Pons (tissue), 1 donor: Measurements from ENCODE around the gene RBP2.

Source experiments
- DNase-seq: peaks from one replicate; pipeline ENCODE4 v3.0.0-alpha.2; 2016; ENCODE audit warnings: low spot score

Gene RBP2

DNA sequence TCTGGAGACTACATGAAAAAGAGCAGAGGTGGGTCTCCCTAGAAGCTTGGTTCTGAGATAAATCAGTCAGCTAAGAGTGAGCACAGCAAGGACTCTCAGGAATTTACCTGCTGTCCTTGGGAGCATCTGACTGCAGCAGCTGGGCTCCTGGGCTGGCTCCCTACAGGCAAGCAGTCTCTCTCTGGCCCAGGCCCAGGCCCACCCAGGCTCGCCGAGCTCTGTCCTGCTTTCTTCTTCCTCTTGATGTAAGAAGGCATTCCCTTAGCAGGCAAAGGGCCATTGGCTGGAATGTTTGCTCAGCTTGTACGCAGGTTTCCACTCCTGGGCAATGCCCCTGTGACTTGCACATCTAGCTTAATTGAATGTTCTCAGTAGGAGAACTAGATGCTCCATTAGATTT is 4.3 kb upstream of the RBP2 start:
- DNase-seq, result no peak

DNA sequence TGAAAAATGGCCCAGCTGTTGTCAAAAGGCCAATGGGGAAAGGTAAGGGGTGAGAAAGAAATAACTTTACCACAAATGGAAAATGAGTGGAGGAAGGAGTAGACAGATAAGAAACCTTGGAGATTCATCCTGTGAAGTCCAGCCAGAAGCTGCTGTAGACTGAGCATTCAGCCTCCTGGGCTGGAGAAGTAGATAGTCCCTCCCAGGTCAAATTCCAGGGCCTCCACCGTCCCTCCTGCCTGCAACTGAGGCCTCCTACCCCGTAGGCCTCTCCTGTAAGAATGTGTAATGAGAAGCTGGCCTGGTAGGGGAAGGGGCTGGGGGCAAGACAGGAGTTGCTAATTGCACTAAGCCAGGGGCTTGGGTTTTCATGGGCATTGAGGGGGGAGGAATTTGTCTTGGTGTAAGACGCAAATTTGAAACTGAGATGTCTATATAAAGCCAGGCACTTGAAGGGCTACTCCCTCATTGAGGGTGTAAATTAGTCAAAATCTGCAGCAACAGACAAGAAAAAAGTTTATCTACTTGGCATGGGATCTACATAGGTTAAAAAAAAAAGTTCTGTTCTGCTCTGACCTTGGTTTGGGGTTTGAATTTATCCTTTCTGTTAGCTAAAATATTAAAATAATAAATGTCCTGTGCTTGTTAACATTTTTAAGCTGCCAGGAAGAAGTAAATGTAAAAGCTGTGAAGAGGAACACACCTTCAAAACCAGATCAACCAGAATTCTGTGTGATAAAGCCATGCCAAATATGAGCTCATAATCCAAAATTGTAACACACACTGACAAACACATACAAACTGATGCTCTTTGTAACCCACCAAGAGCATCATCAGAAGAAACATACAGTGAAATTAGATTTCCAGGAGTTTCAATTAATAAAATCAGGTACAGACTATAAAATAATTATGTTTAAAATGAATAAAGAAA is 1.7 kb upstream of the RBP2 start:
- no peak for DNase-seq

DNA sequence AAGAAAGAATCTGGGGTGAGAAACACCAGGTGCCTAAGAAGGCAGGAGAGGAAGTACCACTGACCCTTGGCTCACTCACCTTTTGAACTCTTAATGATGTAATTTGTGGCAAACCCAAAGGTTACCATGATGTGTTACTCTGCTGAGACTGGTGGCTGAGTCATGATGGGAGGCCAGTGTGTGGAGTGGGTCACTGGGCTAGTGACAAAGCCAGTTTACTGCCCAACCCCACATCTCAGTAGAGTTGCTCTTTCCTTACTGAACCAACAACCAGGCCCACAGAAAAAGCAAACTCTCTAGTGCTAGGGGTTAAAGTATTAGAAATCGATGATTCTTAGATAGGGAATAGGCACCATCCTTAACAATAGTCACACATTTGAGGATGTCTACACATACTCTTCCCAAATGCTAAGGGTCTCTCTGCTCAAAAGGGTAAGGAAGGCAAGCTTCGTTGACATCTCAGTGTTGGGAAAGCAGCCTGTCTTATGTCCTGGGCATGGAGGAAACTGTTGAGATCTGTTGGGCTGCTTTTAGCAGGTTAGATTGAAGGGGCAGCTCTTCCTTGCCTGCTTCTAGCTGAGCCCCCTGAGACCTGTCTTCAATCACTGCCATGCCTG is 3.1 kb downstream of the RBP2 start:
- no peak for DNase-seq

DNA sequence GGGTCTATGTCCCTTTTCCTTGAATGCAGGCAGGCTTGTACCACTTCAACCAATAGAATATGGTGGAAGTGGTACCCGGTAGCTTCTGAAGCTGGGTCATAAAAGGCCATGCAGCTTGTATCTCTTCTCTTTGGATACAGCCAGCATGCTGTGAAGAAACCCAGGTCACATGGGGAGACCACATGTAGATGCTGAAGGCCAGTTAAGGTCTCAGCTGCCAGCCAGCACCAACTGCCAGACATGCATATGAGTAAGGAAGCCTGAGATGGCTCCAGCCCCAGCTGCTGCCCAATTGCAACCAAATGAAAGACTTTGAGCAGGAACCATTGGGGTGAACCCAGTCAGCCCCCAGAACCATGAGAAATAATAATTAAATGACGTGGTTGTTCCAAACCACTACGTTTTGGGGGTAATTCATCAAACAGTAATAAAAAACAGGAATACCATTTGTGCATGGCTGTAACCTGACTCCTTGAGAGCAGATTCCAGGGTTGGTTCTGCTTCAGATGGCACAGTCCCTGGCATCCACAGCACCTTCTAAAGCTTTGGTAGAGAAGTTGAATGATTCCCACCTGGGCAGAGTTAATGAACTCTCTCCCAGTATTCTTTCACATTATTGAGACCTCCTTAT is 3.8 kb downstream of the RBP2 start:
- no peak for DNase-seq

DNA sequence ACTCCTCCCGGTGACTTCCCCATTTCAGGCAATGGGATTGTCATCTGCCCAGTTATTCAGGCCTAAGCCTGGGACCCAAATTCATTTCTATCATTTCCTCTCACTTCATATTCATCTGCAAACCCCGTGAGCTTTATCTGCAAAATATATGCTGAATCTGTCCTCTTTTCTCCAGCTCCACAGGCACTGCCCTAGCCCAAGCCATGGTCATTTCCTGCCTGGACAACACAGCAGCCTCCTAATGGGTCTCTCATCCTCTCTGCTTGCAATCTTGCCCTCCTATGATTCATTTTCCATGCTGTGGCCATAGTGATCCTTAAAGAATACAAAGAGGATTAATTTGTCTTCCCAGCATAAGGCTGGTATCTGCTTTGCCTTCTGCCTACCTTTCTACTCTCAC is 6.1 kb downstream of the RBP2 start:
- DNase-seq, result no peak

DNA sequence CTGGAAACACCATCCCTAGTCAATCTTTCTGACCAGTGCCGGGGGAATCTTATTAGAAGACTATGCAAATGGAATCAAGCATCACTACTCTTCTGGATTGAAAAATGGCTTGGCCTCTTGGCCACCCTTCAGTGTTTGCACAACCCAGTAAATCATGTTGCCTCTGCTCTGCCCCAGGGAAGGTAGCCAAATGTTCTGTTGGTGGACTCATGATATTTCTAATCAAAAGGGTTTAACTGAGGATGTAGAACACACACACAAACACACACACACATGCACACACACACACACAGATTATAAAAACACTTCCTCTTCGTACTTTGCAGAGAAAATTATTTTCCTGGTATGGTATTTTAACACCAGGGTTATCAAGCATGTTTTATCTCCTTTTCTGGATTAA is 7.9 kb downstream of the RBP2 start:
- DNase-seq, result no peak

DNA sequence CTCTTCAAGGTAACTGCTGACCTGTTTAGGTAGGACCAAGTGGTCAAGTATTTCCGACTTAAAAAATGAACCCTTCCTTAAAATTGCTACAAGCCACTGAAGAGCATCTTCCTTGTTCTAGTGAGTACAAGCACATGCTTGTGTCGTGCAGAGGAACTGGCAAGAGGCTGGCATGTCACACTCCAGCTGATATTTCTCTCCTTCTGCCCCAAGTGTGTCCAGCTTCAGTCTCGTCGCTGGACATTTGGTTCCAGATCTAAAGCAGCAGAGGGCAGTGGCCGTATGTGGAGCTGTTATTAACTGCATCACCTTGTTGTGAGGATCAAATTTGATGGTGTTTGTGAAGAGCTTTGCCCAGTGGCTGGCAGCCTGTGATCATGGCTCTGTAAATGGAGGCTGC is 10.0 kb downstream of the RBP2 start:
- no peak for DNase-seq

DNA sequence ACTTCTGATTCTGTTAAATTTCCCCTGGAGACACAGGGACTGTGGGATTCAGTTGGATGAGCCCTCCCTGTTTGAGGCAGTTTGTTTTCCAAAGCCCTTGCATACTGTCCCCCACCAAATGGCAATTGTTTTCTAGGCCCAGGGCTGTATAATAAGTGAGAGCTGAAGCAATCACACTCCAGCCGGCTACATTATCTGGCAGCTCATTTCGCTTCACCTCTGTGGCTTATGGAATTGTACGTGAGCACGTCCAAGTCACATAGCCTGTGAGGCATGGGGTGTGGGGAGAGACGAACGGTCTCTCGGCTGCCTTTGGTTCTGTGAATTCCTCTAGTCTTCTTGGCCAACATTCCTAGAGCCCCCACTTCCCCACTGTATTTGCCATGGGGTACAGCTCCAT is 10.7 kb downstream of the RBP2 start:
- DNase-seq, result no peak

DNA sequence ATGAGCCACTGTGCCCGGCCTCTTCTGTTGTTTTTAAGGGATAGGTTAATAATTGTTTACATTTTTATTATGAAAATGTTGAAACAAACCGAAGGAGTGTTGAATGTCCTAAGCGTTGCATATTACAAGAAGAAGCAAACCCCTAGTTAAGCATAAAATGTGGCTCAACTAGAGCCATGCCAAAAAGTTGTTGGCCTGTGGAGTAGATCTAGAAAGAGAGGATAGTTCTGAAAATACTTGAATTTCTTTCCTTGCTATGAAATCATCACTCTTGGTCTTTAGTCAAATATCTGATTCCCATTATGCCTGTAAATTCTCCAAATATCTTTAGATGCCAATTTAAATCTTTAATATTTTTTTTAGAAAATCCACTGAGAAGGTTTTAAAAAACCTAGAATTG is 12.8 kb downstream of the RBP2 start:
- DNase-seq, result no peak

DNA sequence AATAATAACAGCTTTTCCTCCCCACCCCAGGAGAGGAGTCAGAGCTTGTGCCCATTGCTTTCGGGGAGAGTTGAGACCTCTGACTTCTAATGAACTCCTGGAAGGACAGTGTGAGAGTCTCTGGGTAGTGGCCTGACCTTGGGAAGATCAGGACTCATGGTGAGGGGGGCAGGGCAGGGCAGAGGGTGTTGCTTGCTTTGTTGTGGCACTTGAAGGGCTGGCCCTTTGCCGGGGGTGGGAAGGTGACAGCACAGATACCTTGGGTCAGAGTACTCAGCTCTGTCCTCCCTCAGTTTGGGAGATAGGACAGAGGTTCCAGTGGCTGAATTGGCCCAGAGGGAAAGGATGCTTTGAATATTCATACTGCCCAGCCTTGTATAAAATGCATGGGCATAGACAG is 15.8 kb downstream of the RBP2 start:
- no peak for DNase-seq

DNA sequence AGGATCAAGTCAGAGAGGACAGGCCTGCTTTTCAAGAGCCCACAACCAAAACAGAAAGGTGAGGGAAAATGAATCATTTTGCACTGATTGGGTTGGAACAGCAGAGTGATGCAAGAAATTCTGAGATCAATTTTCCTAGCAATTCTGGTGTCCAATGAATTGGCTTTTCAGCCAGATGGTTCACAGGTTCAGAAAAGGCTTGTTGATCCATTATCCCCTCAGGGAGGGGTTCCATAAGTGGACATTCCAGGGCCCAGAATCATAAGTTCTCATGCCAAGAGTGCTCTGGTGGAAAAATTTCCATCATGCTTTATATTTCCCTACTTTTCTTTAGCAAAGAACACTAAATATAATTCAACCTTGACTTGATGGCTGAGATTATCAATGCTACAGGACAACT is 16.2 kb downstream of the RBP2 start:
- DNase-seq, result no peak

DNA sequence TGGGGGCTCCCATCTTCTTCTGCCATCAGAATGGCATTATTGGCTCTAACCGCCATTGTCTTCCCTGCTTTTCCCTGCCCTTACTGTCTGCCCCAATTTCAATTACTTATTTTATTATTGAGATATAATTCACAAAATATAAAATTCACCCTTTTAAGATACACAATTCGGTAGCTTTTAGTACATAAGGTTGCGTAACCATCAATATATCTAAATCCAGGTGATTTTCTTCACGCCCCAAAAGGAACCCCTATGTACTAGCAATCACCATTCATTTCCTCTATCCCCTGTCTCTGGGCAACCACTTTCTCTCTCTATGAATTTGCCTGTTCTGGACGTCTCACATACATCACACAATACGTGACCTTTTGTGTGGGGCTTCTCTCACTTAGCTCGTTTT is 18.0 kb downstream of the RBP2 start:
- no peak for DNase-seq

DNA sequence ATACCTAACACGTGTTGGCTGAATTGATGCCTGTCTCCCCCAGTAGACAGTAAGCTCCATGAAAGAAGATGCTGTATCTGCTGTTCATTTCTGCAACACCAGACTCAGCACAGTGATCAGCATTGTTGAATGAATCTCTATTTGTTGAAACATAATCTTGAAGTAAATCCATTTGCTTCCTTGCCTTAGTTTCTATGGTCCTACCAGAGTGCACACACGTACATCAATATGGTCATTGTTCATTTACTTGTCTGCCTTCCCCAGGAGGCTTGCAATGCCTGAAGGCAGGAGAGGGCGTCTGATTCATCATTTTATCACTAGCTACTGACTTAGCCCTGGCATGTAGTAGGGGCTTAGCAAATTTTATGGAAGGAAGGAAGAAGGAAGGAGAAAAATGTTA is 19.2 kb downstream of the RBP2 start:
- no peak for DNase-seq

DNA sequence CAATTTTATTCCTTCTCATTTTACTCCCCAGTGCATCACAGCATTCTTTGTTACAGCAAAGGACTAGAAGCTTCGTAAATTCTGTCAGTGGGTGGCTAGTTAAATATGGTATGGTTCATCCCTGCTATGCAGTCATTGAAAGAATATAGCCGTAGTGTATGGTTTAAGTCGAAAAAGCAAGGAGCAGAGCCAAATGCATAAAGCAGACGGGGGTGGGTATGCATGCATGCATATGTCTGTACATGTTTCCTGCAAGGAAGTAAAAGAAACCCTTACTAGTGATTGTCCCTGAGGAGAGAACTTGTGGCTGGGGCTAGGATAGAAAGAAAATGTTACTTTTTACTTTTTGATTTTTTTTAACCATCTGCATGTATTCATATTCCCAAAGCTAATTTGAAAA is 19.9 kb downstream of the RBP2 start:
- DNase-seq, result no peak

DNA sequence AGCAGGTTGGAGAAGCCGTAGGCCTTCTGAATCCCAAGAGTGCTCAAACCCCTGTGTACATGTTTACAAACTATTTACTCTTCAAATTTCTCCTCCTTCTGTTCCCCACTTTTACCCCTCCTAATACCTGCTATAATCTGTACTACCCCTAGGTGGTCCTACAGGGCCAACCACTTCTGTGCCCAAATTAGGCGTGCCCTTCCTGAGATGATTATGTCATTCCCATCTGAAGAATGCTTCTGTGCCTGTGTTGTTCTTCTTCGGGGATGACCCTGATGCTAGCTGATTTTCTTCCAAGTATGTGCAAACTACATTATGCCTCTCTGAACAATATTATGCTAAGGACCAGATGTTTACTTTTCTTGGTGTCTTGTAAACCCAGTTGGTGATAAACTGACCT is 20.5 kb downstream of the RBP2 start:
- DNase-seq, result no peak

DNA sequence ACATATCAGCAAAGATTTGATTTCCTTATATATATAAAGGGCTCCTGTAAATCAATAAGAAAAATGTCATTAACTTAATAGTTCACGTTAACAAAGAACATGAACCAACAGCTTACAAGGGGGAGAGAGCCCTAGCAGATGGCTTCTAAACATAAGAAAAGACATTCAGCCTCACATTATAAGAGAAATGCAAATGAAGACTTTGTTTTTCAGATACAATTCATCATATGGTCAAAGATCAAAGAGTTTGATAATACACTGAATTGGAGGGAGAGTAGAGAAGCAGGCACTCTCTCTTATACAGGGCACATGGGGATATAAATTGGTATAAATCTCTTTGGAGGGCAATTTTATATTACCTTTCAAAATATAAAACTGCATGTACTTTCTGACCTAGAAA is 21.1 kb downstream of the RBP2 start:
- no peak for DNase-seq

DNA sequence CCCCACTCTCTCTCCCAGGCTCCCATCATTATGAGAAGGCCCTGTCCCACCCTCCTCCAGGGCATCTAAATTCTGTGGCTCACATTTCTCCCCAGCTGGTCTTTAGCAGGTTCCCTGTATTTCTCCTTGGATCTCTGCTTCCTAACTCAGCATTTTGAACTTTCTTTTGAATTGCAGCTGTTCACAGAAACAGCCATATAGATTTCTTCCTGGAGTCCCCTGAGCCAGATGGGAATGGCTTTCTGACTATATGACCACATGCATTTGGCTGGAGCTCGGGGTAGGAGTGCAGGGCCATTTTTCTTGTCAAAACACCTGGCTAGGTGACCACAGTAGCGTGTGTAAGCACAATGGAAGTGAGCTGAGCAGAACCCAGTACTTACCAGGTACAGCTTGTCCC is 22.0 kb downstream of the RBP2 start:
- DNase-seq, result no peak

DNA sequence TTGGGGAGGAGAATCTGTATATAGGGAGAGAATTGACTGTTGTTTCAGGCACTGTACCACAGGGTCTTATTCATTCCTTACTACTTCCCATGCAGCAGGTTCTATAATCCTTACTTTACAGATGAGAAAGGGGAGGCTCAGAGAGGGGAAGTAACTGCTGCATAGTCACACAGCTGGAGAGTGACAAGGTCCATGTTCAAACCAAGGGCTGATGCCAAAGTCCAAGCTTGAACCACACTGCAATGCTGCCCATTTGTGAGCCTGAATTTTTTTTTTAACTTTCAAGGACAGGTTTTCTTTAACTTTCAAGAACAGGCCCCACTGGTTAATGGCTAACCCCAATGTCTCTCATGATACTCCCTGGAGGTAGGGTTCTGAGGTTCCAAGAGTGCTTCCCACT is 26.2 kb downstream of the RBP2 start:
- no peak for DNase-seq

DNA sequence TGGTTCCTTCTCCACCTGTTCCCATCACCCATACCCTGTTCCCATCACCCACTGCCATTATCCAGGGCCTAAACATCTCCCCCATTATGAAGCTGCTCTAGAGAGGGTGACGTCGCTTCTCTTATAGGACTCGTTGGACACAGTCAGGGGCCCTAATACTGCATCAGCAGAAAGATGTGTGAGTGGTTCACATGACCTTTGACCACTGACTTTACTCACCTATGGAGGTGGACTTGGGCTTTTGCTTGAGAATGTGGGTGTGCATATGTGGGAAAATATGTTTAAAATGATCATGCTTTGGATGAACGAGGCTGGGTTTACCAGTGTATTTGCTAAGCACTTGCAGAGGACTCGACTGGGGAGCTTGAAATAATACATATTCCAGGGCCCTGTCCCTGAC is 26.8 kb downstream of the RBP2 start:
- no peak for DNase-seq

DNA sequence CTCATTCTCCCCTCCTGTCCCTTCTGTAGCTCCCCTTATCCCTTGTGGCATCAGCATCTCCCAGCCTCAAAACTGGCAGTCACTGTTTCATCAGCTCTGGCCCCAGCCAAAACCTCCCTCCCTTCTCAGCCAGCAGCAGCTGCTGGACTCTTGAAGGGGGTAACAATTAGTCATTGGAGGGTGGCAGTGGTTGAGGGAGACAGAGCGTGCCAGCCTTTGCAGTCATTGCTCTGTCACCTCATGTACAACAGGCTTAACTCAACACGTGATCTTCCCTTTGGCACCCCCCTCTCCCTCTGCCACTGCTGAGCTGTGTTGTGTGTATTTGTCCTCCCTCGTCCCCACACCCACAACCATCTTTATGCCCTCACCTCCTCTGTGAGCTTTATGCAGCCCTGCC is 28.2 kb downstream of the RBP2 start:
- DNase-seq, result peak; percentile 88

DNA sequence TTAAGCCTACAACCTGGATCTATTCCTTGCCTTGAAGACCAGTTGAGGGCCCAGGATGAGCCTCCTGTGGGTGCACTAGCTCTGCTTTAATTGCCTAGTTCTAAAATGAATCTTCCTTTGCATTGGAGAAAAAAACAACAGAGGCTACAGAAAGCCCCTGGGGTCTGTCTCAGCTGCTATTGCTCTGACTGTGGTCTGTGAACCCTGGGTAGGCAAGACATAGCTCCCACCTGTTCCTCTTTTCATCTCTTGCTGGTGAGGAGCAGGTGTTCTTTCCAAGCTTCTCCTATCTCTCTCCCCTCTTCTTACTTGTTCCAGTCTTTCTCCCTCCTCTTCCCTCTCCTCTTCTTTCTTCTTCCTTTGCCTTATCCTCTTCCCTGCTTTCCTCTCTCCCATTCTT is 28.8 kb downstream of the RBP2 start:
- DNase-seq, result no peak

DNA sequence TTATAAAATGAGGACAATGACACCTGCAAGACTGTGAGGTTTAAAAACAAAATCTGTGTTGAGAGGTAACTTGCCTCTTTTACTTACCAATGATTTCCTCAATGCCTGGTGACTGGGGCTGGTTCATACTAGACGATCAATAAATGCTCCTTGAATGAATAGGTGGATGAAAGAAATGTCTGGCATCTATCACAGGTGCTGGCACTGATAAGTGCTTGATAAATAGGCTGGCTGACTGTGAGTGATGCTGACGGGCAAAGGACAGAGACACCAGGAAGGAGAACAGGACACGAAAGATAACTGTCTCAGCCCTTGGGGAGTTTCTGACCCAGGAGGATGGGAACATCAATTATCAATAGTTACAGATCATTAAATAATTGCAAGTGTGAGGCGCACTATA is 31.9 kb downstream of the RBP2 start:
- no peak for DNase-seq

DNA sequence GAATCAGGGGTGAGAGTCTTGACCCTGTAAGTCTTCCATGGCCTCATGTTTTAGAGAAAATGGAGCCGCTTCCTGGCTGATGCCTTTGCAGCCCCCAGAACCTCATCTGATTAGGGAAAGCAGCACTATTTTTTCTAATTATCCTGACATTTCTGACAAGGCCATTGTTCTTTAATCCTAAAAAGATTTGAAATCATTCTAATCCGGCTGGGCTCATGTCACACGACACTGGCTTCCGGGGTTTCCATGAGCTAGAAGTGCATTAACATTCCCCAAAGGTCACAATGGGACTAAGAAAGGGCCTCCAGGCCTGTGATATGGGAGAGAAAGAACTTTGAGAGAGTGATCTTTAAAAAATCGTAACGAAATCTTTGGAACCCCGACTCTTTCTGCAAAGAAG is 33.1 kb downstream of the RBP2 start:
- no peak for DNase-seq
